A673 (cell line): Measurements from ENCODE around the gene LRRC37A3.
"Not testable (repeated sequence)": the region's sequence is repeated elsewhere in the genome, so short reads cannot be mapped to it uniquely, and the experiment has no call there.

ENCODE experiments used
- EZH2 ChIP-seq: fragments of 200-600 bp; sonication (generic); IDR thresholded peaks from 2 replicates; pipeline ENCODE4 v1.6.1; 2017; ENCODE audit warnings: borderline replicate concordance, low read depth, mild to moderate bottlenecking, mixed read lengths, antibody characterized with exemption, low read length; ENCODE audit not compliant: poor library complexity, severe bottlenecking
- TF ChIP-seq, protein P1 (sequence below): fragments of 300-800, 200-600 bp; sonication (generic); conservative IDR thresholded peaks from 2 replicates; pipeline ENCODE4 v1.5.1; 2017; ENCODE audit warnings: low read depth, mild to moderate bottlenecking, antibody characterized with exemption, low read length, moderate library complexity, mixed read lengths

GRCh38 chr17:64847504-64848466, 71.5 kb downstream of the LRRC37A3 start:
- TF ChIP-seq, protein P1, sequence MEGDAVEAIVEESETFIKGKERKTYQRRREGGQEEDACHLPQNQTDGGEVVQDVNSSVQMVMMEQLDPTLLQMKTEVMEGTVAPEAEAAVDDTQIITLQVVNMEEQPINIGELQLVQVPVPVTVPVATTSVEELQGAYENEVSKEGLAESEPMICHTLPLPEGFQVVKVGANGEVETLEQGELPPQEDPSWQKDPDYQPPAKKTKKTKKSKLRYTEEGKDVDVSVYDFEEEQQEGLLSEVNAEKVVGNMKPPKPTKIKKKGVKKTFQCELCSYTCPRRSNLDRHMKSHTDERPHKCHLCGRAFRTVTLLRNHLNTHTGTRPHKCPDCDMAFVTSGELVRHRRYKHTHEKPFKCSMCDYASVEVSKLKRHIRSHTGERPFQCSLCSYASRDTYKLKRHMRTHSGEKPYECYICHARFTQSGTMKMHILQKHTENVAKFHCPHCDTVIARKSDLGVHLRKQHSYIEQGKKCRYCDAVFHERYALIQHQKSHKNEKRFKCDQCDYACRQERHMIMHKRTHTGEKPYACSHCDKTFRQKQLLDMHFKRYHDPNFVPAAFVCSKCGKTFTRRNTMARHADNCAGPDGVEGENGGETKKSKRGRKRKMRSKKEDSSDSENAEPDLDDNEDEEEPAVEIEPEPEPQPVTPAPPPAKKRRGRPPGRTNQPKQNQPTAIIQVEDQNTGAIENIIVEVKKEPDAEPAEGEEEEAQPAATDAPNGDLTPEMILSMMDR = peak; percentile 67
- not testable (repeated sequence) for TF ChIP-seq EZH2
